OCI-LY3 (cell line): Measurements from ENCODE around the gene ADIPOR2.
"Not testable (repeated sequence)": the region's sequence is repeated elsewhere in the genome, so short reads cannot be mapped to it uniquely, and the experiment has no call there.

Experiments used
- CTCF ChIP-seq: fragments of 200-600, 300-600 bp; sonication (generic); IDR thresholded peaks from 2 replicates; pipeline ENCODE4 v1.5.1; 2014; ENCODE audit warnings: antibody characterized with exemption, low read length, low read depth
- EZH2phosphoT487 ChIP-seq: fragments of 200-600 bp; shearing (Covaris generic); IDR thresholded peaks from 2 replicates; pipeline ENCODE4 v1.6.1; 2018; ENCODE audit warnings: antibody characterized with exemption, mixed run types, low read depth

- not testable (repeated sequence) for TF ChIP-seq CTCF, EZH2phosphoT487
Observed at GRCh38 chr12:1709968-1710367, 19.1 kb downstream of the ADIPOR2 start.
